Lung (tissue), 12 donors: ENCODE data around the gene BEX3. TPM values are rescaled to one million over a fixed set of nuclear protein-coding genes. Genes with fewer than 3 reads are reported as not detected.

Experiments used
- ATAC-seq: fragments of 200-7000 bp; cut with Tn5 transposase; one replicate; pipeline ENCODE4 v1.9.1; 2020; ENCODE audit warnings: moderate number of reproducible peaks; ENCODE audit not compliant: insufficient read depth, low FRiP score
- DNase-seq, 3 donors: peaks; one replicate each; pipeline ENCODE4 v3.0.0-alpha.2; 2013 to 2017
- H3K27ac ChIP-seq, 2 donors: one replicate each; pipeline ENCODE4 v1.5.1; 2013; ENCODE audit warnings: mild to moderate bottlenecking in 2 of 2, moderate library complexity in 2 of 2, control low read depth in 1 of 2, inconsistent platforms in 1 of 2, low read depth in 1 of 2, low read length in 1 of 2
- H3K27me3 ChIP-seq, 3 donors: one replicate each; pipeline ENCODE4 v1.5.1; 2013; ENCODE audit warnings: low read length in 2 of 3; ENCODE audit not compliant: control insufficient read depth in 3 of 3, insufficient read depth in 3 of 3
- H3K36me3 ChIP-seq, 4 donors: one replicate each; pipeline ENCODE4 v1.5.1; 2013; ENCODE audit warnings: low read length in 4 of 4, mild to moderate bottlenecking in 1 of 4, moderate library complexity in 1 of 4; ENCODE audit not compliant: control insufficient read depth in 4 of 4, insufficient read depth in 4 of 4
- H3K4me1 ChIP-seq, 5 donors: one replicate each; pipeline ENCODE4 v1.5.1; 2013; ENCODE audit warnings: low read length in 5 of 5, mild to moderate bottlenecking in 2 of 5, moderate library complexity in 1 of 5; ENCODE audit not compliant: control insufficient read depth in 5 of 5, insufficient read depth in 5 of 5
- H3K4me3 ChIP-seq: one replicate; pipeline ENCODE4 v1.5.1; 2013; ENCODE audit warnings: mild to moderate bottlenecking, control low read depth, moderate library complexity
- H3K9ac ChIP-seq, 2 donors: one replicate each; pipeline ENCODE4 v1.5.1; 2013; ENCODE audit warnings: low read length in 2 of 2, control low read depth in 1 of 2; ENCODE audit not compliant: insufficient read depth in 1 of 2
- H3K9me3 ChIP-seq, 4 donors: one replicate each; pipeline ENCODE4 v1.5.1; 2013; ENCODE audit warnings: low read length in 3 of 4, mild to moderate bottlenecking in 1 of 4, moderate library complexity in 1 of 4; ENCODE audit not compliant: control insufficient read depth in 4 of 4, insufficient read depth in 3 of 4
- WGBS, 2 donors: extraction: QIAGEN DNeasy Blood & Tissue Kit; methylation state at CpG; one replicate each; pipeline ENCODE4 v1.1.7; 2013; 5-methylcytosine and 5-hydroxymethylcytosine counted together
- polyA plus RNA-seq, 2 donors: library from polyadenylated mRNA; stranded (reverse); fragments of 200-250 nt; gene quantifications; one replicate each; pipeline ENCODE4 v1.2.1, GENCODE V29; 2013
- total RNA-seq, 2 donors: library from RNA; depleted of rRNA in 1 of 2; stranded (reverse); fragments of >200 nt in 1 of 2; gene quantifications; one replicate each; pipeline ENCODE4 v1.2.1, GENCODE V29; 2014 to 2021
- TF ChIP-seq, protein P1 (sequence below): IDR thresholded peaks from 2 replicates; pipeline ENCODE4 v1.5.1; 2012; ENCODE audit warnings: mild to moderate bottlenecking; ENCODE audit errors: control extremely low read depth, extremely low read depth
- donor health status: control.
- donor health status: control.
- donor health status: Bipolar disorder and iron deficiency.
- donor health status: healthy.
- donor health status: DM: yes; HTN: yes; CAD: no.

Gene BEX3
- total and polyA plus RNA-seq, 4 donors: 79.7 to 145 (median 96.4) TPM

DNA sequence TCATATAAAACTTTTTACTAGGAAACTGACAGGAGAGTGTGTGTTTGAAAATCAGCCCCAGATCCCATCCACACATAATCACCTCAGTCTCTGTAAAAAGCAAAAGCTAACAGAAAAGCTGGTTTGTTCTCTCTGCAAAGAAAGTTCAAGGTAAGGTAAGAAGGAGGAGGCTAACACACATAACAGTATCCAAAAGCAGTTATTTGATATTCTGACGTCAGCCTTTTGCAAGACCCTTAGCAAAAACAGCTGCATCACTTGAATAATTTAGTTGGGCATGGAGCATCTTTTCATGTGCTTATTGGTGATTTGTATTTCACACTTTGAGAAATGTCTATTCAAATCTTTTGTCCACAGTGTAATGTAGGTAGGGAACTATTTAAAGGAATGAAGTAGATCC lies 14.5 kb upstream of the BEX3 start:
- H3K36me3 ChIP-seq: no peaks in the 10 kb centered on the region
- H3K27me3 ChIP-seq: peaks cover 0 to 18% (median 3%) of the 10 kb centered on the region in 3 donors
- no peaks in the 10 kb centered on the region for H3K9me3 ChIP-seq
- DNase-seq (no peak), ATAC-seq (no peak)
- H3K9ac ChIP-seq: no peak overlapping the region
- 39 to 73% methylated on average over 1 of the region's 1 CpG for WGBS, 2 donors
- H3K27ac ChIP-seq: no peak overlapping the region
- H3K4me3 ChIP-seq: no peak overlapping the region
- peaks cover 0 to 4% (median 0%) of the 10 kb centered on the region in 5 donors for H3K4me1 ChIP-seq
- TF ChIP-seq, protein P1, sequence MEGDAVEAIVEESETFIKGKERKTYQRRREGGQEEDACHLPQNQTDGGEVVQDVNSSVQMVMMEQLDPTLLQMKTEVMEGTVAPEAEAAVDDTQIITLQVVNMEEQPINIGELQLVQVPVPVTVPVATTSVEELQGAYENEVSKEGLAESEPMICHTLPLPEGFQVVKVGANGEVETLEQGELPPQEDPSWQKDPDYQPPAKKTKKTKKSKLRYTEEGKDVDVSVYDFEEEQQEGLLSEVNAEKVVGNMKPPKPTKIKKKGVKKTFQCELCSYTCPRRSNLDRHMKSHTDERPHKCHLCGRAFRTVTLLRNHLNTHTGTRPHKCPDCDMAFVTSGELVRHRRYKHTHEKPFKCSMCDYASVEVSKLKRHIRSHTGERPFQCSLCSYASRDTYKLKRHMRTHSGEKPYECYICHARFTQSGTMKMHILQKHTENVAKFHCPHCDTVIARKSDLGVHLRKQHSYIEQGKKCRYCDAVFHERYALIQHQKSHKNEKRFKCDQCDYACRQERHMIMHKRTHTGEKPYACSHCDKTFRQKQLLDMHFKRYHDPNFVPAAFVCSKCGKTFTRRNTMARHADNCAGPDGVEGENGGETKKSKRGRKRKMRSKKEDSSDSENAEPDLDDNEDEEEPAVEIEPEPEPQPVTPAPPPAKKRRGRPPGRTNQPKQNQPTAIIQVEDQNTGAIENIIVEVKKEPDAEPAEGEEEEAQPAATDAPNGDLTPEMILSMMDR: no peak

DNA sequence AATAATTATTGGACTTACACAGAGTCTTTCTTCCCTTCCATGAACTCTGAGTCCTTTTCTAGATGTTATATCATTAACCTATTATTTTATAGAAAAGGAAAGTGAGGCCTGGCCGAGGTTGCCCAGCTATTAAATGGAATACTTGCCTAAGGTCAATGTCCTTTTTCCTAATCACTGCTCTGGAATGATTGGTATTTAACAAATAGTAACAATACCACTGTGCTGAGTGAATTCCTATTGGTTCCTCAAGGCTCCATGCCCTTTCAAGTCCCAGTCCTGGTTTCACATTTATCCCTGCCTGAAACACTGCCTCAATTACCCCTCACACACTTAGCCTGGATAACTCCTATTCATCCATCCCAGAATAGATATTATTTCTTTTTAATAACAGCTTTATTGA lies 13.9 kb upstream of the BEX3 start:
- no peak overlapping the region for H3K4me3 ChIP-seq
- no peaks in the 10 kb centered on the region for H3K36me3 ChIP-seq
- TF ChIP-seq, protein P1: no peak
- H3K27ac ChIP-seq: no peak overlapping the region
- peaks cover 0 to 2% (median 0%) of the 10 kb centered on the region in 5 donors for H3K4me1 ChIP-seq
- 28 to 74% methylated on average over 1 of the region's 1 CpG for WGBS, 2 donors
- DNase-seq (no peak), ATAC-seq (no peak)
- no peak overlapping the region for H3K9ac ChIP-seq
- no peaks in the 10 kb centered on the region for H3K9me3 ChIP-seq
- peaks cover 0 to 23% (median 4%) of the 10 kb centered on the region in 3 donors for H3K27me3 ChIP-seq

DNA sequence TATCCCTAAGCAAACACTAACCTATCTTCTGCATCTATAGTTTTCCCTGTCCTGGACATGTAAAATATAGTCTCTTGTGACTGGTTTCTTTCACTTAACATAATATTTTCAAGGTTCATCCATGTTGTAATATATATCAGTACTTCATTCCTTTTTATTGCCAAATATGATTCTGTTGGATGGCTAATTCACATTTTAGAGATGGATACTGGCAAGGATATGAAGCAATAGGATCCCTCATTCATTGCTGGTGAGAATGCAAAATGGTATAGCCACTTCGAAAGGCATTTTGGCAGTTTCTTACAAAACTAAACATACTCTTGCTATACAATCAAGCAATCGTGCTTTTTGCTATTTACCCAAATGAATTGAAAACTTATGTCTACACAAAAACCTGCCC lies 13.3 kb upstream of the BEX3 start:
- Histone ChIP-seq H3K27me3 (peaks cover 0 to 21% (median 4%) of the 10 kb centered on the region in 3 donors), H3K4me1 (no peaks in the 10 kb centered on the region), H3K27ac (no peak overlapping the region), H3K9me3 (no peaks in the 10 kb centered on the region), H3K4me3 (no peak overlapping the region), H3K36me3 (no peaks in the 10 kb centered on the region), H3K9ac (no peak overlapping the region)
- WGBS, 2 donors: 90 to 93% methylated on average over 2 of the region's 2 CpGs
- no peak for DNase-seq
- no peak for ATAC-seq
- TF ChIP-seq, protein P1: no peak

DNA sequence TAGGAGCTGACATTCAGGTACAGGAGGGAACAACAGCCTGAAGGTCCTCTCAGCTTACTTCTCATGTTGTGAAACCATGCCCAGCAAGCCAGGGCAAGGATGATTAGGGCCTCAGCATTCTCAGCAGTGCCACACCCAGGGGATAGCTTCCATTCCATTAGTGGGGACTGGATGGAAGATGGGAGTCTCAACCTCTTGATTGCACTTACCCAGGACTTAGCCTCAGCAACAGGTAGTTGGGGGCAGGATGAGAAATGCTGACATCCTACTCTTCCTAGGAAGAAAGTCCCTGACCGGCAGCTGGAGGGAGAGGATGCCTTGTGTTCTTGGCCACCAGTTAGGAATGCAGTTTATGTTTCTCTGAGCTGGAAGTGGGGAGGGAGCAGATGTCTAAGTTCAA lies 8.8 kb upstream of the BEX3 start:
- Histone ChIP-seq H3K4me1 (no peaks in the 10 kb centered on the region), H3K9ac (no peak overlapping the region), H3K9me3 (no peaks in the 10 kb centered on the region), H3K27ac (no peak overlapping the region), H3K4me3 (no peak overlapping the region), H3K27me3 (peaks cover 0 to 44% (median 5%) of the 10 kb centered on the region in 3 donors), H3K36me3 (no peaks in the 10 kb centered on the region)
- WGBS, 2 donors: 53 to 72% methylated on average over 1 of the region's 1 CpG
- no peak for ATAC-seq
- no peak for DNase-seq
- TF ChIP-seq, protein P1: no peak
